OCI-LY1 (cell line): Measurements from ENCODE around the gene DYNLT2.

Source experiments
- H2AFZ ChIP-seq: fragments of 200-600 bp; sonication (generic), shearing (Covaris generic); 2 replicates; pipeline ENCODE4 v1.6.0; 2014; ENCODE audit warnings: antibody characterized with exemption, mild to moderate bottlenecking, low read length
- H3F3A ChIP-seq: fragments of 200-600 bp; sonication (generic), shearing (Covaris generic); 2 replicates; pipeline ENCODE4 v1.6.0; 2014; ENCODE audit warnings: mild to moderate bottlenecking, antibody characterized with exemption, low read length, moderate library complexity; ENCODE audit not compliant: insufficient read depth
- H3K27ac ChIP-seq: fragments of 200-600 bp; sonication (generic); 2 replicates; pipeline ENCODE4 v1.5.1; 2014; ENCODE audit warnings: low read length, mixed run types, mild to moderate bottlenecking, low read depth; ENCODE audit not compliant: poor library complexity, severe bottlenecking
- H3K27me3 ChIP-seq: fragments of 200-600 bp; sonication (generic); 2 replicates; pipeline ENCODE4 v1.6.0; 2014; ENCODE audit warnings: antibody characterized with exemption, mild to moderate bottlenecking, low read length, moderate library complexity; ENCODE audit not compliant: insufficient read depth
- H3K36me3 ChIP-seq: fragments of 200-600 bp; sonication (generic); 2 replicates; pipeline ENCODE4 v1.6.1; 2014; ENCODE audit warnings: mild to moderate bottlenecking, antibody characterized with exemption, low read length, moderate library complexity, mixed read lengths; ENCODE audit not compliant: insufficient read depth
- H3K4me1 ChIP-seq: fragments of 200-600 bp; sonication (generic); 2 replicates; pipeline ENCODE4 v1.5.1; 2014; ENCODE audit warnings: mild to moderate bottlenecking, low read length, moderate library complexity; ENCODE audit not compliant: insufficient read depth, severe bottlenecking
- H3K4me2 ChIP-seq: fragments of 200-600 bp; sonication (generic), shearing (Covaris generic); 2 replicates; pipeline ENCODE4 v1.6.1; 2014; ENCODE audit warnings: low read length
- H3K4me3 ChIP-seq: fragments of 200-600 bp; sonication (generic); 2 replicates; pipeline ENCODE4 v1.5.1; 2014; ENCODE audit warnings: low read length, low read depth, mild to moderate bottlenecking, mixed read lengths; ENCODE audit not compliant: poor library complexity, severe bottlenecking
- H3K79me2 ChIP-seq: fragments of 200-600 bp; shearing (Covaris generic); 2 replicates; pipeline ENCODE4 v1.6.1; 2016; ENCODE audit warnings: mixed run types, low read length, mixed read lengths; ENCODE audit not compliant: insufficient read depth
- H3K9ac ChIP-seq: fragments of 200-600 bp; sonication (generic), shearing (Covaris generic); 2 replicates; pipeline ENCODE4 v1.6.1; 2014; ENCODE audit warnings: mild to moderate bottlenecking, low read length, mixed read lengths
- H3K9me2 ChIP-seq: fragments of 200-600 bp; sonication (generic), shearing (Covaris generic); 2 replicates; pipeline ENCODE4 v1.6.1; 2014; ENCODE audit warnings: low read depth, mild to moderate bottlenecking, low read length, mixed read lengths
- H3K9me3 ChIP-seq: fragments of 200-600 bp; shearing (Covaris generic); 2 replicates; pipeline ENCODE4 v1.6.1; 2014; ENCODE audit warnings: low read length, mixed read lengths
- H4K20me1 ChIP-seq: fragments of 200-600 bp; sonication (generic), shearing (Covaris generic); 2 replicates; pipeline ENCODE4 v1.6.0; 2016; ENCODE audit warnings: mild to moderate bottlenecking, low read length; ENCODE audit not compliant: insufficient read depth
- EZH2 ChIP-seq: fragments of 200-600 bp; sonication (generic), shearing (Covaris generic); IDR thresholded peaks from 2 replicates; pipeline ENCODE4 v1.8.0; 2017; ENCODE audit warnings: borderline replicate concordance, mixed run types, mild to moderate bottlenecking, antibody characterized with exemption, low read length, moderate library complexity, mixed read lengths
- TF ChIP-seq, protein P1 (sequence below): fragments of 200-600 bp; sonication (generic), shearing (Covaris generic); IDR thresholded peaks from 2 replicates; pipeline ENCODE4 v1.5.1; 2017; ENCODE audit warnings: mild to moderate bottlenecking, antibody characterized with exemption, low read length, moderate library complexity, mixed read lengths

DYNLT2 gene

DNA sequence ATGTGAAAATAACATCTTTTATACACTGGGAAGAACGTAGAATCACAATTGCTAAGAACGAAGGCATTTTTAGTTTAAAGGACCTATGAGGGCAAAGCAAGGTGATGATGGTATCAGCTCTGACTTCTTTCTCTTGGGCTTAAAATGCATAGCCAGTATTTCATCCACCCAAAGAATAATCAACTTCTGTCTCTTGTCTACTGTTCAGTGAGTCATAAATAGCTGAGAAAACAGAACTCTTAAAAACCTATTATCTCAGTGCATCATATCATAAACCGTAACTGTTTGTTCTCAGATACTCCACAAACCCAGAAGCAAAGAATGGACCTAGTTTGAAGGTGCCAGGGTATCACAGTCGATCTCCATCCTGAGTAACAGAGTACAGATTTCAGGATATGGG lies 32.3 kb downstream of the DYNLT2 start:
- no peak for TF ChIP-seq EZH2
- TF ChIP-seq, protein P1, sequence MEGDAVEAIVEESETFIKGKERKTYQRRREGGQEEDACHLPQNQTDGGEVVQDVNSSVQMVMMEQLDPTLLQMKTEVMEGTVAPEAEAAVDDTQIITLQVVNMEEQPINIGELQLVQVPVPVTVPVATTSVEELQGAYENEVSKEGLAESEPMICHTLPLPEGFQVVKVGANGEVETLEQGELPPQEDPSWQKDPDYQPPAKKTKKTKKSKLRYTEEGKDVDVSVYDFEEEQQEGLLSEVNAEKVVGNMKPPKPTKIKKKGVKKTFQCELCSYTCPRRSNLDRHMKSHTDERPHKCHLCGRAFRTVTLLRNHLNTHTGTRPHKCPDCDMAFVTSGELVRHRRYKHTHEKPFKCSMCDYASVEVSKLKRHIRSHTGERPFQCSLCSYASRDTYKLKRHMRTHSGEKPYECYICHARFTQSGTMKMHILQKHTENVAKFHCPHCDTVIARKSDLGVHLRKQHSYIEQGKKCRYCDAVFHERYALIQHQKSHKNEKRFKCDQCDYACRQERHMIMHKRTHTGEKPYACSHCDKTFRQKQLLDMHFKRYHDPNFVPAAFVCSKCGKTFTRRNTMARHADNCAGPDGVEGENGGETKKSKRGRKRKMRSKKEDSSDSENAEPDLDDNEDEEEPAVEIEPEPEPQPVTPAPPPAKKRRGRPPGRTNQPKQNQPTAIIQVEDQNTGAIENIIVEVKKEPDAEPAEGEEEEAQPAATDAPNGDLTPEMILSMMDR, result no peak
- Histone ChIP-seq H2AFZ (no peak overlapping the region), H3K27ac (no peak overlapping the region)

DNA sequence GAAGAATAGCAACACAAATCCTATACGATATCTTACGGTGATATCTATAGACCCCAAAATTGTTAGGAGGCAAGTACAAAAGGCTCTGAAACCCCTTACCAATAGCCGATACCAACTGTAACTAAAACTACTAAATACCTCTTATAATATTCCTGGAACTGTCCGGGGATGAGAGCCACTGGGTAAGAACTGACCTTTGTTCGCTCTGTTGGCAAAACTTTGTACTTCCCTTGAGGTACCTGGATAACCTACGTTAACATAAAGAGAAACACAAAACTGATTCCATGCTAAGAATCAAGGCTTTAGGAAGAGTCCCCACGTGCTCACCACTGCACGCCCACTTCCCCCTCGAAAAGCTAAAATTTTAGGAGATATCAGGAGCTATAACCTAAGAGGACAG lies 36.8 kb downstream of the DYNLT2 start:
- Histone ChIP-seq H3K79me2 (peaks cover 9% of the 10 kb centered on the region), H2AFZ (no peak overlapping the region), H3K9ac (no peak overlapping the region), H3F3A (0 out of 2 replicates have a peak, but pooled peaks cover 3% of the 10 kb centered on the region), H3K4me1 (peaks cover 6% of the 10 kb centered on the region), H3K27me3 (no peaks in the 10 kb centered on the region), H4K20me1 (no peaks in the 10 kb centered on the region), H3K9me2 (no peaks in the 10 kb centered on the region), H3K4me2 (no peak overlapping the region), H3K9me3 (no peaks in the 10 kb centered on the region), H3K4me3 (no peak overlapping the region), H3K27ac (no peak overlapping the region), H3K36me3 (peaks cover 79% of the 10 kb centered on the region)
- TF ChIP-seq, protein P1, result no peak
- no peak for TF ChIP-seq EZH2

More for the DNA sequence above, 32.3 kb downstream of the DYNLT2 start:
- peaks cover 53% of the 10 kb centered on the region for H3K36me3 ChIP-seq
- no peaks in the 10 kb centered on the region for H3K9me2 ChIP-seq
- no peak overlapping the region for H3K9ac ChIP-seq
- no peak overlapping the region for H3K4me2 ChIP-seq
- no peak overlapping the region for H3K4me3 ChIP-seq
- H3K27me3 ChIP-seq, result no peaks in the 10 kb centered on the region
- peaks cover 18% of the 10 kb centered on the region for H3K4me1 ChIP-seq
- H3K79me2 ChIP-seq, result peaks cover 44% of the 10 kb centered on the region
- no peaks in the 10 kb centered on the region for H4K20me1 ChIP-seq
- no peaks in the 10 kb centered on the region for H3K9me3 ChIP-seq
- no peaks in the 10 kb centered on the region for H3F3A ChIP-seq

DNA sequence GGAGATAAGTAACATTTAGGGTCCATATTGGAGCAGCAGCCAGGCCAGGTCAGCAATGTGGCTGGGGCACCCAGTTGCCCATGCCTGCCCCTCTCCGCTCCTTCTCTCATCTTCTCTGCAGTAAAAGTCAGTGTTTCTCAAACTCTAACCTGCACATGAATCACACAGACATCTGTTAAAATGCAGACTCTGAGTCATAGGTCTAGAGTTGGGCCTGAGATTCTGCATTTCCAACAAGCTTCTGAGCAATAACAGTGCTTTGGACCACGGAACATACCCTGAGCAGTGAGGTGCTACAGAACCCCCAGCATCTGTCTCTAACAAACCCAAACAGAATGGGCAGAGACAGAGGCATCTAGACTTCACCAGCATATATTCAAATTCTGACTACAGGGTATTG lies 37.2 kb downstream of the DYNLT2 start:
- H3K27ac ChIP-seq, result no peak overlapping the region
- H3K27me3 ChIP-seq, result no peaks in the 10 kb centered on the region
- H3K9ac ChIP-seq, result no peak overlapping the region
- peaks cover 10% of the 10 kb centered on the region for H3K4me1 ChIP-seq
- TF ChIP-seq, protein P1, result no peak
- TF ChIP-seq EZH2, result no peak
- no peaks in the 10 kb centered on the region for H3K9me3 ChIP-seq
- H3K9me2 ChIP-seq, result no peaks in the 10 kb centered on the region
- no peak overlapping the region for H2AFZ ChIP-seq
- H3K79me2 ChIP-seq, result peaks cover 5% of the 10 kb centered on the region
- no peak overlapping the region for H3K4me3 ChIP-seq
- no peaks in the 10 kb centered on the region for H4K20me1 ChIP-seq
- peaks cover 81% of the 10 kb centered on the region for H3K36me3 ChIP-seq
- H3K4me2 ChIP-seq, result no peak overlapping the region
- H3F3A ChIP-seq, result 0 out of 2 replicates have a peak, but pooled peaks cover 3% of the 10 kb centered on the region
